ENCODE results near the gene CDS1.
"Not testable (repeated sequence)": the region's sequence is repeated elsewhere in the genome, so short reads cannot be mapped to it uniquely, and the experiment has no call there.

Gene CDS1

DNA sequence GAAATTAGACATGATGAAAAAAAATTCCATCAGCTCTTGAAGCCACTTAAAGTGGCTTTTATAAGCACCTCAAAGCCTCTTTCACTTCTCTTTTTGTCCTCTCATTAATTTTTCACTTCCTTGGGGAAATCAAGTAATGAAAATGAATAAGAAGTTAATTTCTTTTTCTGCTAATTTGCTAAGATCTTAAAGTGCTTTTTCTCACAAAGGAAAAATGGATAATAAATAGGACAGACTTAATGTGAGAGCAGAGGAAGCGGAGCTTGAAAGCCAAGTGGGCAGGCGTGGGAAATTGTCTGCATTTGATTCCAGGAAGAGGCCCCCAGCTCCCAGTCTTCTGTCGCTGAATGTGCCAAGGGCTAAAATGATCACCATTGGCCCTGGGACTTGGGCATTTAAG lies 28.6 kb downstream of the CDS1 start:
- DNase-seq (ENCODE audit: low read depth in 3 of 3): no peak

GRCh38 chr4:84614891-84615290 lies 32.0 kb downstream of the CDS1 start:
- no peak for DNase-seq (ENCODE audit: low read depth in 3 of 3)

- DNase-seq (ENCODE audit: low read depth in 3 of 3): no peak
Observed at GRCh38 chr4:84615355-84615754, 32.4 kb downstream of the CDS1 start.

DNA sequence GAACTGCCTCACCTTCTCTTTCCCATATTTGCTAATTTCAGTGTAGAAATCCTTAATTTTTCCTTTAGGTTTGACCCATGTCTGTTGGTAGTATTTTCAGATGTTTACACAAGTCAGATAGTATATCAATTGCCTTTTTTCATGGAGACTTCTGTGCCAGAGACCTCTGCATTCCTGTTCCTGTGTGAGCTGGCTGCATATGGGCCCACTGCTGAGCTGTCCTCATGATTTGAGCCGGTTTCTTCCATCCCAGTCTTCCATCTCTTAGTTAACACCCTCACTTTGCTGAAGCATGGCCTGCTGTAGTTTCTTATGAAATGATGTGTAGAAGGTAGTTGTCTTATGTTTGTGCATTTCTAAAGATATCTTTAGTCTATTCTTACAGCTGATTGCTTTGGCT lies 40.0 kb downstream of the CDS1 start:
- no peak for DNase-seq (ENCODE audit: low read depth in 3 of 3)

DNA sequence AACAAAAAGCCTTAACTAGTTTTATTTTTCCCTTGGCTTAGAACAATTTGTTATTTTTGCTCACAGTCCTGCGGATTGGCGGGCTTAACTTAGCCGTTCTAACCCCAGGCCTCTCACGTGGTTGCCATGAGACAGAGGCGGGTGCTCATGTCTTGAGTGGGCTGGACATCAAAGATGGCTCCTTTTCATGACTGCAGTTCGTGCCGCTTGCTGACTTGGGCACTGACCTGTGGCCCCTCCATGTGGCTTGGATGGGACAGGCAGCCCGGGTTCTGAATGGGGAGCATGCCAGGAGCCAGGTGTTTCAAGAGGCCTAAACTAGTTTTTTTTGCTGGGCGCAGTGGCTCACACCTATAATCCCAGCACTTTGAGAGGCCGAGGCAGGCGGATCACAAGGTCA lies 40.7 kb downstream of the CDS1 start:
- no peak for DNase-seq (ENCODE audit: low read depth in 3 of 3)

- DNase-seq (ENCODE audit: low read depth in 3 of 3): no peak
Observed at GRCh38 chr4:84626673-84627072, 43.7 kb downstream of the CDS1 start.

- no peak for DNase-seq (ENCODE audit: low read depth in 3 of 3)
Observed at GRCh38 chr4:84631573-84631972, 48.6 kb downstream of the CDS1 start.

GRCh38 chr4:84632092-84632491 lies 49.2 kb downstream of the CDS1 start:
- DNase-seq (ENCODE audit: low read depth in 3 of 3): no peak

DNA sequence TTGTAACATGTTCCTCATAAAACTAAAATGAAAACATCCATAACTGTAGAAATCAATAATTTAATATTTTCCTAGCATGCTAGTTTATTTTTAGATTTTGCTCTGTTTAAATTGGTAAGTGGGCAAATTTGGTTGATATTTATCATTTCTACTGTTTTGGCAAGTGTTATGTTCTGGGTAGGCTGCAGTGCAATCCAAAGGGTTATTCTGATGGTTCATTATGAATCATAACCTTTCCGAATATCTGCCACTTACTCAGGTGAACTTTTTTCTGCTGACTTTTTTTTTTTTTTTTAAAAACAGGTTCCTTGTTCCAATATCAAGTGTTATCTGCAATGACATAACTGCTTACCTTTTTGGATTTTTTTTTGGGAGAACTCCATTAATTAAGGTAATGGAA lies 52.0 kb downstream of the CDS1 start:
- DNase-seq (ENCODE audit: low read depth in 3 of 3): no peak

GRCh38 chr4:84638092-84638491 lies 55.2 kb downstream of the CDS1 start:
- no peak for DNase-seq (ENCODE audit: low read depth in 3 of 3)

- no peak for DNase-seq (ENCODE audit: low read depth in 3 of 3)
Observed at GRCh38 chr4:84639145-84639544, 56.2 kb downstream of the CDS1 start.

- no peak for DNase-seq (ENCODE audit: low read depth in 3 of 3)
Observed at GRCh38 chr4:84644087-84644486, 61.2 kb downstream of the CDS1 start.

GRCh38 chr4:84647312-84647884 lies 64.5 kb downstream of the CDS1 start:
- no peak for DNase-seq (ENCODE audit: low read depth in 3 of 3)

DNA sequence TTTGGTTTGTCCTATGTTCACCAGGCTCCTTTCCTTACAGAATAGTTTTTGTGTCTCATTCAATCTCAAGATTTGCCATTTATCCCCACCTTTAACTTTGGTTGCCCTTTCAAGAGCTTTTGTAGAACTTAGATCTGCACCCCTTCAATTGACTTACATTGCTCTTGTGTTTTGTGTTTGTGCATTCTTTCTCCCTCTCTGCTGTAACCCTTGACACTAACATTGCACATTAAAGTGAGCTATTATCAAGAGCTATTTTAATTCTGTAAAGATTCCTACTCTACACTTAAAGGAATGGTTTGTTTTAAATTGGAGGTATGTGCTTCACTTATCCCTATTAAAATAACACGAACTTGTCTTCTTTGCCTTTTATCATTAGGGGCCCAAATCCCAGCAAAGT lies 65.3 kb downstream of the CDS1 start:
- no peak for DNase-seq (ENCODE audit: low read depth in 3 of 3)

DNA sequence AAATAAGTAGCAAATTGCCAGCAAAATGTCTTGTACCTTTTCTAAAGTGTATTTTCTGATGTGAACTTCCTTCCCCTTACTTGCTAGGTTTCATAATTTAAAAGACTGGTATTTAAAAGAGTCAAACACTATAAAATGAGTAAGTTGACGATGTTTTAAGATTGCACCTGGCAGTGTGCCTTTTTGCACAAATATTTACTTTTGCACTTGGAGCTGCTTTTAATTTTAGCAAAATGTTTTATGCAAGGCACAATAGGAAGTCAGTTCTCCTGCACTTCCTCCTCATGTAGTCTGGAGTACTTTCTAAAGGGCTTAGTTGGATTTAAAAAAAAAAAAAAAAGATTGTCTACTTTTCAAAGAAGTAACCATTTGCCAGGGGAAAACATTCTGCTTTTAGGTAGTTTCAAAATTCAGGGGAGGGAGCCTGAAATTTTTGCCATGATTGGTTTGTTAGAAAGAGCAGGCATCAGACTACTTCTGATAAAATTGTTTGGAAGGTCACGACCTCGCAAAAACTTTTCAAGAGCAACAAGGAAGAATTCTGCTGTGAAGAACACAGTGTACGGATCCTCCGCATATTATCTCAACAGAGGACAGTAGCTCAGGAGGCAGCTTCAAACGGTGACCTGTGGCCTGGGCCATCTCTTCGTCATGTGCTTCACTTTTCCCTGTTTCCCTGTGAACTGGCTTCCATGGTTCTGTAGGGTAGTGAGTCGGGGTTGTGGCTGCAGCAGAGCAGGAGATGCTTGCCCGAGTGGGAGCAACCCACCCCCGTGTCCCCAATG lies 66.1 kb downstream of the CDS1 start:
- no peak for DNase-seq (ENCODE audit: low read depth in 3 of 3)

DNA sequence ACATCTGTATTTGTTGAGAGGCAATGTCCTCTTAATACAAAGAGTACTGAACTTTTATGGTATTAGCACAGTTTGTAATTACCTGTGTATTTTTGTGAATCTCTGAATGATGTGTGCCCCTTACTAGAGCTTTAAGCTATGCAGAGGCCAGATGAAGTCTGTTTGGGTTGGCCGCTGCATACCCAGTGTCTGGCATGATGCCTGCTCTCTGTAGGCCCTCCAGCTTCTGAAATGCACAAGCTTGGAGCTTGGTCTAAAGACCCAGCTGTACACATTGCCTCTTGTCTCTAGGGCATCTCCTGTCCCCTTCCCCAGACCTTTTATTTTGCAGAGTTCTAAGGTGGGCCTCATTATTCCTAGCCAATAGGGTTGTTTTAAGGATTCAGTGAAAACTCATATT lies 68.6 kb downstream of the CDS1 start:
- DNase-seq (ENCODE audit: low read depth in 3 of 3): no peak

GRCh38 chr4:84652478-84652877 lies 69.6 kb downstream of the CDS1 start:
- DNase-seq (ENCODE audit: low read depth in 3 of 3): no peak

- no peak for DNase-seq (ENCODE audit: low read depth in 3 of 3)
Observed at GRCh38 chr4:84660606-84661005, 77.7 kb downstream of the CDS1 start.

DNA sequence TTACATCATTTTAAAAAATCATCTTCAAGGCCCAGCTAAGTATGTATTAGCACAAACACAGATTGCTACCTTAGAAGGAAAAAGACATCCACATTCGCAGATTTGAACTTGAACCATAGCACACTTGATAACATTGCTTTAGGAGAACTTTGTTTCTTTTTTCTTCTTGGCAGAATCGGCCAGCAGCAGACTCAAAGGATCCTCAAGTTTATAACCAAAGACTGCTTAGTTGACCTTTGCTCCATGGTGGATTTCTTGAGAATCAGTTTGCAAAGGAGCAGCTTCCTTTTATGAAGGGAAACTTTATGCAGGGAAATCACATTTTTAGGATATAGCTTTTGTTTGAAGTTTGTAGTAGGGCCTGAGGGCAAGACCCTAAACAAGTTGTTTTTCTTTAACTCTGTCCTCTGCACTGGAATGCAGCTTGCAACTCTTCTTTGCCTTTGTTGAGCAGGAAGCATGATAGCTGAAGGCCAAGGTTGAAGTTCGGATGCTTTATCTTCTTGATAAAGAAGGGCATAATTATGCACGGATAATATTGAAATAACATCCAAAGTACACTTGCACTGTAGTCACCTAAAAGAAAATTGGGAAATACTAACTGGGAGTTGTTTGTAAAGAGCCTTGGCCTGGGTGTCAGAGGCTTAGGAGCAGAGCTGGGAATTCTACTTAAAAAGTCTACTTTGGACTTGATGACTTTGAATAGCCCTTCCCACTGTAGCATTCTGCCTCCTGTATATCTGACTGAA lies 78.4 kb downstream of the CDS1 start:
- no peak for DNase-seq (ENCODE audit: low read depth in 3 of 3)

DNA sequence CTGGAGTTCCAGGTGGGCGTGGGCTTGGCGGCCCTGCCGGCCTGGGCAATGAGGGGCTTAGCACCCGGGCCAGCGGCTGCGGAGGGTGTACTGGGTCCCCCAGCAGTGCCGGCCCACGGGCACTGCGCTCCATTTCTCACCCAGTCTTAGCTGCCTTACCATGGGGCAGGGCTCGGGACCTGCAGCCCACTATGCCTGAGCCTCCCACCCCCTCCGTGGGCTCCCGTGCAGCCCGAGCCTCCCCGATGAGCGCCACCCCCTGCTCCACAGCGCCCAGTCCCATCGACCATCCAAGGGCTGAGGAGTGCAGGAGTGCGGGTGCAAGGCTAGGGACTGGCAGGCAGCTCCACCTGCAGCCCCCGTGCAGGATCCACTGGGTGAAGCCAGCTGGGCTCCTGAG lies 81.8 kb downstream of the CDS1 start:
- not testable (repeated sequence) for DNase-seq (ENCODE audit: low read depth in 3 of 3)

- no peak for DNase-seq (ENCODE audit: low read depth in 3 of 3)
Observed at GRCh38 chr4:84666439-84666838, 83.5 kb downstream of the CDS1 start.

DNA sequence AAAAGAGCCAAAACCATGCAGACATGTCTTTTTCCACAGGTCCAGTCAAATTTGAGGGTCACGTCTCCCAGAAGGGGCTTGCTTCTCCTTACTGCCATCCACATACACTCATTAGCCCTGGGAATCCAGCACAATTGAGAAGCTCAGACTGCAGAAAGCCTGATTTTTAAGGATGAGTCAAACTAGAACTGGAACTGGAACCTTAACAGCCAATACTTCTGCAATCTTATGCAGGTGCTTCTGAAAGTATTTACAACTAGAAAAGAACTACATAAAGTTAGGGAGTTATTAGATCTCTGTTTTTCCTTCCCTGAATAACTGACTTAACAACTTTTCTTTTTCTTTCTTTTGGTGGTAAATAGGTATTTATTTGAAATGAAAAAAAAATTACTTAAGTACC lies 86.3 kb downstream of the CDS1 start:
- DNase-seq (ENCODE audit: low read depth in 3 of 3): no peak

GRCh38 chr4:84672177-84672576 lies 89.2 kb downstream of the CDS1 start:
- DNase-seq (ENCODE audit: low read depth in 3 of 3): no peak

Data from stimulated activated CD4-positive, alpha-beta T cell treated with anti-CD3 and anti-CD28 coated beads, TNF-alpha, amount 100 ng/mL, for 4 hours (primary cell).